NCI-H345 treated with DMSO at 0.1 percent for 48 hours (cell line): ENCODE results near the gene GNB5.
"Not testable (repeated sequence)": the region's sequence is repeated elsewhere in the genome, so short reads cannot be mapped to it uniquely, and the experiment has no call there.

ENCODE experiments used
- DNase-seq: peaks from one replicate; lab custom pipeline; 2025; ENCODE audit not compliant: unreplicated experiment; lab: John Stamatoyannopoulos, UW

The GNB5 gene

DNA sequence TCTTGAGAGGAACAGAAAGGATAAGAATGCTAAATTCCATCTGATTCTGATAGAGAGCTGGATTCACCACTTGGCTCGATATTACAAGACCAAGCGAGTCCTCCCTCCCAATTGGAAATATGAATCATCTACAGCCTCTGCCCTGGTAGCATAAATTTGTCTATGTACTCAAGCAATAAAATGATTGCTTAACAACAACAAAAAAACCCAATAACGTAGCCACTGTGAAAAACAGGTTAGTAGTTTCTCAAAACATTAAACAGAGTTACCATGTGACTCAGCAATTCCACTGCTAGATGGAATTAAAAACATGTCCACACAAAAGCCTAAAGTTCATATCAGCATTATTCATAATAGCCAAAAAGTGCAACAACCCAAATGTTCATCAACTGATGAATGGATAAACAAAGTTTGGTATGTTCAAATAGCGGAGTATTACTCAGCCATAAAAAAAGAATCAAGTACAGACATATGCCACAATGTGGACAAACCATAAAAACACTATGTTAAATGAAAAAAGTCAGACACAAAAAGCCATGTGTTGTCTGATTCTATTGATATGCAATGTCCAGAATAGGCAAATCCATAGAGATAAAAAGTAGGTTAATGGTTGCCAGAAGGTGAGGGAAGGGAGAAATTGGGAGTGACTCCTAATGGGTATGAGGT lies 95.5 kb downstream of the GNB5 start:
- no peak for DNase-seq

DNA sequence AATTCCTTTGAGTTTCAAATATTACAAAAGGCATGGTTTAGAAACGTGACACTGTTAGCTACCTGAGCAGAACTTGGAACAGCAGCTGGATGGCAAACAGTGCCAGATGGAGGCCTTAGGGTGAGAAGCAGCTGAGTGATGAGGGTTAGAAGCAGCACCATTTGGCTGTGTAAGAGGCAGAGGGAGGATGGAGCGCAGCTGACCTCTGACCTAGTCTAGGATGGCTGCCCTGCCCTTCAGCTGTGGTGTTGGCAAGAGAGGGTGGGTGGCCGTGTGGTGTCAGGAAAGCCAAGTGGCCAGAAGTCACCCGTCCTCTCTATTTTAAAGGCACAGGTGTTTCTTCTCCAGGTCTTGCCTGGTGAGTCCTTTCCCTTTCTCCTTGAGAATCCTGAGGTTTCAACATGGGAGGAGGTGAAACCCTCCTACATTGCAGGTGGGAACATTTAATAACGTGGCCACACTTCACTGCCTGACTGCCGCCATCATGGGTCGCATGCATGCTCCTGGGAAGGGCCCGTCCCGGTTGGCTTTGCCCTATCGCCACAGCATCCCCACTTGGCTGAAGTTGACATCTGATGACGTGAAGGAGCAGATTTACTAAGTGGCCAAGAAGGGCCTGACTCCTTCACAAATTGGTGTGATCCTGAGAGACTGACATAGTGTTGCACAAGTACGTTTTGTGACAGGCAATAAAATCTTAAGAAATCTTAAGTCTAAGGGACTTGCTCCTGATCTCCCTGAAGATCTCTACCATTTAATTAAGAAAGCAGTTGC lies 96.2 kb downstream of the GNB5 start:
- DNase-seq = no peak

DNA sequence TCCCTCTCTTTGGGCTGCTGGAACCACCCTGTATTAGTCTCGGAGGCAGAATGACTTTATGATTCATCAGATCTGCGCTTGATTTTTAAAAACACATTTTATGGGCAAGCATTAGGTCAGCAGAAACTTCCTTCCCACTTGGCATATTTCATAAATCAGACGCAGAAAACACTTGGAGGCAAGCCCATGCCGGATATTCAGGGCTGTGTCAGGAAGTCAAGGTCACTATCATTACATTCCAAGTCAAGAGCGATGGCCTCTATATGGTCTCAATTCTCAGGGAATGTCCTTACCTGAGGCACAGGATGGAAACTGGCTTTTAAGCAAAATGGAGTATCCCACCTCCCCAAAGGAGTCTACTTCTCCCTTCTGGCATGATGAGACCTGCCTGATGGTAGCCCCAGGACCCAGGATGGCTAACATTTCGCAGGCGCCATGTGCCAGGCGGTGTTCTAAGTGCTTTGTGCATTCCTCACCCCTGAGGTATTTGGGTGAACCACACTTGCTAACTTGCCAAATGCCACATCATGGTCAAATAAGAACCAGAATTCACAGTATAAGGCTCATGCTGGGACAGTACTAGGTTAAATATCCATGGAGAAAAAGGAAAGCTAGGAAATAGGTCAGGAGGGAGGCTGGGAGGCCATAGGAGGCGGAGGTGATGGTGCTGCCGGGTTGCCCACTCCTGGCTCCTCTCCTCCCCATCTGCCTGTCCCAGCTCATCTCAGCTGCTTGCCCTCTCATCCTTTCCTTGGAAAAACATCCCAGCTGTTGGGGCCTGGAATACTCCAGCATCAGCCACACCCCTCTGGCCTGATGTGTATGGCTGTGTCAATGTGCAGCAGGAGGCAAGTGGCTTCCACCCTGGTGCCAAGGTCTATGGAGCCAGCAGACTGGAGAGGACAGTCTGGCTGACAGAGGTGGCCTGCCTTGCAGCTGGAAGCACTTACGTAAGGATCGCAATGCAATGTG lies 97.4 kb downstream of the GNB5 start:
- DNase-seq = no peak

DNA sequence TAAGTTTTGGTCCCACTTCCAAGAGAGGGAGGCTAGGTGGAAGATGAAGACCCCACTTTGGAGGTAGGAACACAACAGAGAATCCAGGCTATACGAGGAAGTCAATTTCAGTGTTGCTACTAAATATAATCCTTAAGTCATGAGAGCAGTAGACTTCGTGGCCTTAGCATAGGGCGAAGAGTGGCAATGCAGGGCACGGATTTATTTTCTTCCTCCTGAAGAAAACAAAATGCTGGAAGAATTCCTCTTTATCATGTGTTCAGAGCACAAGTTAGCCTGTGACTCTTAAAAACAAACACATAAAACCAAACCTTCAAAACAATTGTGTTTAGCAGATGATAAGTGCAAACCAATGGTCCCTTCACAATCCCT lies 98.0 kb downstream of the GNB5 start:
- DNase-seq = no peak

DNA sequence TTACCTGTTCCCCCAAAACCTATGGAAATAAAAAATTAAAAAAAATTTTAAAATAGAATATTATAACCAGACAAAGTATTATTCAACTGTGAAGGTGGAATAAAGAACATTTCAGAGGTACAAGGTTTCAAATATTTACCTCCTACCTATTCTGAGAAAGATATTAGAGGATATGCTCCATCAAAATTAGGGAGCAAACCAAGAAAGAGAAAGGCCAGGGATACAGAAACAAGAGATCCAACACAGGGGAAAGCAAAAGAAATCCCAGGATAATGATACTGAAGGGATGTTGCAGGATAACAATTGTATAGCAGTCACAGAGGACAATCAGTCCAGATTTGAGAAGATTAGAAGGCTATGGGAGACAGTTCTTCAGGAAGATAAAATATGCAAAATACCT lies 101.0 kb downstream of the GNB5 start:
- DNase-seq = no peak

DNA sequence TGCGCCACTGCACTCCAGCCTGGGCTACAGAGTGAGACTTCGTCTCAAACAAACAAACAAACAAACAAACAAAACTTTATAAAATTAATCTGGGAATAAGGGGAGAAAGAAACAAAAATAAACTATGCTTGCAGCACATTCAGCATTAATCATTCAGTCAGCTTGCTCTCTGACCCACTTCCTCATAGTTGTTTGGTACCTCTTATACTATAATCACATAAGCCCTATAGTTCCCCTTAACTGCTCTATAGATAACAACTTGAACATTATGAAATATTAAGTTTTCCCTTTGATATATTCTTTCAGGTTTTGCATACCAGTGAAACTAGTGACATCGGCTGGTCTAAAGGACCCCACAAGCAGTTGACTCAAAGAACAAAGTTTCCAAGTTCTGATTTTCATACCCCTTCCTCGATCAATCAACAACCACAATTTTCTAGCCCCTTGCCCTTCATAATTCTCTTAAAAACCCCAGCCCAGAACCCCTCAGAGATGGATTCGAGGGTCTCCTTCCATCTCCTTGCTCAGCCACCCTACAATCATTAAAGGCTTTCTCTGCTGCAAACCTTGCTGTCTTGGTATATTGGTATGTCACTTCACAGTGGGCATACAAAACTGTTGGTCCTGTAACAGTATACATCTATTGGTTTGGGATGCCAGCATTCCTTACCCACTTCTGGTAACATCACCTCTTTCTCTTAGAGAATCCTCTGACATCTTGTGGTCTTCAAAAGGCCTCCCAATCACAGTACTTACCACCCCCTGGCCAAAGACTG lies 105.0 kb downstream of the GNB5 start:
- DNase-seq = no peak

DNA sequence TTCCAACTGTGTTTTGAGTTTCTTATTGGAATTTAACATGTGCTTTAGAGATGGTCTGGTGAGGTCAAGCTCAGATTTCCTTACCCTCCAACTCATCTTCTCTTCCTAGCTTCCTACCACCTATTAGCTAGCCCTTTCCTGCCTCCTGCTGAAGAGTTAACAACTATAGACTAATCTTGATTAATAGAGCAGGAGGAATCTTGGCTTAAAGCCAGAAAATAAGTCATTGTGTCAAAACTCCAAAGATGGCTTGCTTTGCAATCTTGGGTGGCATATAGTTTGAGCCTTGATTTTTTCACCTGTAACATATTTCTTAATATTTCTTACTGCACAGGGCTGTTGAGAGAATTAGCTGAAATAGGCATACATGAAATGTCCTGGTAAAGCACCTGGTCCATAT lies 105.9 kb downstream of the GNB5 start:
- DNase-seq = no peak

DNA sequence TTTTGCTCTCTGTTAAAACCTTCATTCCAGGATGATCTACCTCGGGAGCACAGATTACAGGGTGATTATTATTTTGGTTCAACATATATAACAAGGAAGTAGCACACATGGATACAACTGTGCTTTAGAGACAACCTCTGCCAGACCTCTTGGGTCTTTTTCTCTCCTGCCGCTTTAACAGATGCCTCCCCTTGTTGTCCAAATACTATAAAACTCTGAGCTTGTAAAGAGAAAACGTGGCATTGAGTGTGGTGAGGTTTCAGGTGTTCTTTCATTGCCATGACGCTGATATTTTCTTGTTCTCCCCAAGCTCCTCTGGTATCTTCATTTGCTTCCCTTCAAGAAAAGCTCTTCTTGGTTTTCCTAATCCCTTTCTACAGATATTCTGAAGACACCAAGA lies 107.6 kb downstream of the GNB5 start:
- no peak for DNase-seq

DNA sequence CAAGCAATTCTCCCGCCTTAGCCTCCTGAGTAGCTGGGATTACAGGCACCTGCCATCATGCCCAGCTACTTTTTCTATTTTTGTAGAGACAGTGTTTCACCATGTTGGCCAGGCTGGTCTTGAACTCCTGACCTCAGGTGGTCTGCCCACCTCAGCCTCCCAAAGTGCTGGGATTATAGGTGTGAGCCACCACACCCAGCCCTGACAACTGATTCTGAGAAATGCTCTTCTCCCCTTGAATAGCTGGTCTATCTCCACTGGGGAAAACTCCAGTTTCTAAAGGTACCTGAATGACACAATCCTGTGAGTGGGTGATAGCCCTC lies 108.2 kb downstream of the GNB5 start:
- not testable (repeated sequence) for DNase-seq

DNA sequence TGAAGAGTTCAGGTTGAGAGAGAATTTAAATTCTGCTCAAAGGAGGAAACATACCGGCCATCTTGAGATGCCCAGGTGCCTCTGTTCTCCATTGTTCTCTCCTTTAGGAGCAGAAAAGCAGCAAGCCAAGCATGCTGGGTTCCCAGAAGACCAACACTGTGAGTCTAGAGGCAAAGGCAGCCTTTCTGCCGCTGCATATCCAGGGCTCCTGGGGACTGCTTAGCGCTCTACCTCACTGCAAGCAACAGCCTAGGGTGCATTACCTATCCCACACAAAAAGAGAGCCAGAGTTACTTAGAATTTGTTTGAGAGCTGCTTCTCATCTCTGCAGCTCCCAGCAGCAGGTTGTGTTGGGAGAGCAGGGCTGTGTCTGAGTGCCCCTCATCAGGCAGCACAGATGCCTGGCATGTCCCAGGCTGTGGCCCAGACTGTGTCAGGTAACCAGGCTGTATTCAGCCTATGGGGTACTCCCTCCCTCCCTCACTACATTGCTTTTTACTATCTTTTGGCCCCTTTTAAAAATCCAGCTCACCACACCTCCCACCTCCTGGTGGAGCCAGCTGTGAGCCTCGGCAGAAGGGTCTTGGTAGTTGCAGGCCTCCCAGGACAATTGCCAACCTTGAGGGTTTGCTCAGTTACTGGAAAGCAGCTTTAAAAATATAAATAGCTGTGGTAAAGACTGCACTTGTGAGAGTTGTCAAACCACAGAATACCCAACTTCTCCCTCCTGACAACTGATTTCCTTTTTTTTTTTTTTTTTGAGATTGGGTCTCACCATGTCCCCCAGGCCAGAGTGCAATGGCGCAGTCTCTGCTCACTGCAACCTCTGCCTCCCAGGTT lies 108.8 kb downstream of the GNB5 start:
- DNase-seq = no peak

DNA sequence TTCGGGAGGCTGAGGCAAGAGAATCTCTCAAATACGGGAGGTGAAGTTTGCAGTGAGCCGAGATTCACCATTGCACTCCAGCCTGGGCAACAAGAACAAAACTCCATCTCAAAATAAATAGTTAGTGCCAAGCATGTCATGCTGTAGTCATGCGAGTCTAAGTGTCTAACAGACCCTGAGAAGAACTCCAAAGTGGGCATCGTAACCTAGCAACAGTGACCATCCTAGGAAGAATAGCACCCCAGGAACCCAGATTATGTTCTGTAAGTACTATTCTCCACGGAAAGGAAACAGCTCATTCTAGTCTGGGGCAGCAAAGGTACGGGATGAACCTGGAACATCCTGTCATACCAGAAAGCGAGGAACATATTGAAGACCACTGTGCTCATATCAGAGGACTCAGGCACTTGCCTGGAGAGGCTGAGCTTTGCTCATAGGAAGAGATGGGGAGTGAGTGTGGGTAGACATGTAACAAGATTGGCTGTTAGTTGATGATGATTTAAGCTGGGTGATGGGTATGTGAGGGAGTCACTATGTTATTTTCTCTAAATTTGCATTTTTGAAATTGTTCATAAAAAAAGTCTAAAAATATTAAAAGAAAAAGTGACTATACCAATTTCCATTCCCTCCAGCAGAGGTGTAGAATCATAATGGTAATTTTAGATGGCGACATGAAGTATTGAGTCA lies 110.3 kb downstream of the GNB5 start:
- DNase-seq = no peak

DNA sequence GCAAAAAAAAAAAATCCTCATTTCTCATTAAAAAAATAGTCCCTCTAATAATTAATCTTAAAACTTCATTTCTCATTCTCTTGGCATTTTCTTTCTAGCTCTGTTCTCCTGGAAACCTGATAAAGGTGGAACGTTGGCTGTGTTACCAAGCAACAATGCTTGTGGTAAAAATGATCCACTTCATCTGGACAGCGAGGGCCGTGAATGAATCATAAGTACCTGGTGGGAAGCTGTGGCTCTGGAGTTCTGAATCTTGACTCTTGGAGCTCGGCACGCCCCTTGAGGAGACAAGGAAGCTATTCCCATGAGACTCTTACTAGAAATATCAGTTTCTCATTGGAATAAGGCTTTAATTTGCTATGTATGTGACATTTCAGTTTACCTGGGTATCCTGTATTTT lies 111.2 kb downstream of the GNB5 start:
- DNase-seq = no peak

DNA sequence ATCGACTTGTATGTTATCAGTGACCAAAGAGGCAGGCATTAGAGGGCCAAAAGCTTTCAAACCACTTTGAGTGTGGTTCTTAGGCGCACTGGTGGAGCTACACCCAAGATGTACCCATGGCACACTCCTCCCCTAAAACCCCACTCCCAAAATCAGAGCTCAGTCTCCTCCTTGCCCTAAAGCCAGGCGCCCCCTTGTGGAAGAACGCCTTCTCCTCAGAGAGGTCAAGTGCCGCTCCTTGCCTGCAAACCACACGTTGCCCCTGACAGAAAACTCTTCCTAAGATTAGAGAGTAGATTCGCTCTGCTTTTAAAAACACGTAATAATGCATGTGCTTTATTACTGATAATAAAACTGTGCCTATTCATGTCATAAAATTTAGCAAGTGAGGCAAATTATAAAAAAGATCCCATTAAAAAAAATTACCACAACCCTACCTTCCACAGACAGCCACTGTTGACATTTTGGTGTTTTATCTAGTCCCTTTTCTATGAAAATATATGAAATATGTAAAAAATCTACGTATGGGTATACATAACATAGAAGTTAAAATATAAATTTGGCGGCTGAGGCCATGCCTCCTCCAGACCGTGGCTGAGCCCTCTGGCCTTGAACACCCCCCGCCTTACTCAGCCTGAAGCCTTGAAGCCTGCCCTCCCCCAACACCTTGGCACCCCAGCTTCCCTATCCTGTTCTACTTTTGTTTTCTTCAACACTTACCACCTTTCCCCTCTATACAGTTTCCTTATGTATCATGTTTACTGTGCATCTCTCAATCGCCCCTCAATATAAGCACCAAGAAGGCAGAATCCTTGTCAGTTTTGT lies 112.1 kb downstream of the GNB5 start:
- no peak for DNase-seq

DNA sequence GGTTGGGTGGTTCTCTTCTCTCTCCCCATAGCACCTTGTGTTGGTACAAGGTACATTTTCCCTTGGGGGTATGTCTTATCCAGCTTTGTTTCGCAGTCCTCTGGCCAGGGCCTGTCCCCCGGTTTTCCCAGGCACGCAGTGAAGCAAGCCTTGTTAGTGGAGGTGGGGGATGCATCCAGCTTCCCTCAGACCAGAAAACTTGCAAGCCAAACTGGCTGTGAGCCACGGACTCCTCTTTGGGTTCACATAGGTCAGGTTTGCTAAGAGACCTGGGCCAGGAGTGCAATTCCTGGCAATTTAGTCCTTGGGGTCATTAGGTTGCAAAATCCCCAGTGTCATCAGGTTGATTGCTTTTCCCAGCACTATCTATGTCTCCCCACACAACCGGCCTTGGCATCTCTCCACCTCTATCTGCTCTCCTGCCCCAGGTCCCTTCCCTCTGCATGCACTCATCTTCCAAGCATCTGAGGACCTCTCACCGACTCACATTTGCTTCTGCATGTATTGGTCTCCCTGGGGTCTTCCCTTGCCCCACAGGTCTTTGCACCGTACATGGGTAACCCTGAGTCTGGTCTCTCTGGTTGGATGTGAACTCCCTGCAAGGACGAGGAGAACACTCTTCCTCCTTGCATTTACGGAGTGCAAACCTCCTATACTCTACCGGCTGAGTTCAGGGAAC lies 112.9 kb downstream of the GNB5 start:
- no peak for DNase-seq

DNA sequence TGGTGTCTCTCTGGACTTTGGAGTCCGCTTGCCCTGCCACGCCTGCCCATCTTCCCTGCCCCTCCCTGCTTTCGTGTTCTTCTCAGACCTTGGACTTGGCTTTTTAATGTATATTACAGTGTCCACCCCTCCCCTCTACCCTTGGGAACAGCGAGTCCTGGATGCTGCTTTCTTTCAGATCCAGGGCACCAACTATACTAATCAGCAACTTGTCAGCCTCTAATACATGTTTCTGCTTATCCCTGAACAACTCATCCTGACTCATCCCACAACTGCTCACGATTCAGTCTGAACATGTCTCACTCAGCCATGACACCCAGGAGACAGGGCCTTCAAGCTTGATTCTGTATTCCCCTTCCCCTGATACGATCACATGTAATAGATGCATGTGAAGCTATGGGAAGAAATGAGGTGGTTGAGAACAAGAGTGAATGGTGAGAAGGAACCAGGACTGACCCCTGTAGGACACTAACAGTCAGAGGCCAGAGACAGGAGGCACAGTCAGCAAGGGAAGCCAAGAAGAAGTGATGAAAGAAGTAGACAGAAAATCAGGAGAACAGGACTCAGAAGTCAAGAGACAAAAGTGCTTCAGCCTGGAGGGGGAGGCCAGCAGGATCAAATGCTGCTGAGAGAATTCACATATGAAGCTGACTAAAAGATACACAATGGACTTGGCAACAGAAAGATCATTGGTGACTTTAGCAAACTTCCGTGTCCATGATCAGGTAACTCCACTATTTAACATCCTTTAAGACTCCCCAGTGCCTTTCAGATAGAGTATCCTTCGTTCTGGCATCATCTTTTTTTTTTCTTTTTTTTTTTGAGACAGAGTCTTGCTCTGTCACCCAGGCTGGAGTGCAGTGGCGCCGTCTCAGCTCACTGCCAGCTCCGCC lies 114.1 kb downstream of the GNB5 start:
- no peak for DNase-seq

DNA sequence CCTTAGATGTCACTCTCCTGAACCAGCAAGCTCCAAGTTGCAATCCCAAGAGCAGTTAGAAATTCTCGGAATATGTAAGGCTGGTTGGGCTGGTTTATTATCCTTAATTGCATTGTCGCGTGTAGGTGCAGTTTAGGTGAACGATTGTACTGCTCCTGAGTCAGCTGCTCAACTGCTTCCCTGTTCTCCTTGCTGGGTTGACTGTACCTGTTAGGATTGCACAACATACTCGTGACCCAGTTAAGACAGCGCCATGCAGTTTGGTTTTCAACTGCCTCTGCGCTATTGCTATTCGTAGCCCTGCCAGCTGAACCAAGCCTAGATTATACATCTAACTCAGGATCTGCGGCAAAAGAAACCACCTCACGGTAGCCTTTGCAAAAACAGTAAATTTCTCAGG lies 119.6 kb downstream of the GNB5 start:
- no peak for DNase-seq

DNA sequence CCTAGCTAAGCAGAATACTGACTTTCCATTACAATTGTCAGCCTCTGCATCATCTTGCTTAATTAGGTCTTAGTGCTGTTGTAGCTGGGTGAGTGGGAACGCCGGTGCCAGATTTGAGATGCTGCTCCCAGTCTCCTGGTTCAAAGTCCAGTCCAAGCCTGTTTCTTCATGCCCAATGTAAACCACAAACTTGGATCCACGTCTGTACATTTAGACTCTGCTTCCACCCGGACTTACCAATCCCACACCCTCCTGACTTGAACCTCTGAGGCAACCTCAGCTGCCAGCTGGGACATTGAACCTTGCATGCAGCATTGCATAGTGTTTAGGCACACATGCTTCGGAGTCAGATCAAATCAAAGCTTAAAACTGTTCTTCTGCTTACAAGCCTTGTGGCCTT lies 121.6 kb downstream of the GNB5 start:
- no peak for DNase-seq
